ENCODE results near the gene CISTR.

DNA sequence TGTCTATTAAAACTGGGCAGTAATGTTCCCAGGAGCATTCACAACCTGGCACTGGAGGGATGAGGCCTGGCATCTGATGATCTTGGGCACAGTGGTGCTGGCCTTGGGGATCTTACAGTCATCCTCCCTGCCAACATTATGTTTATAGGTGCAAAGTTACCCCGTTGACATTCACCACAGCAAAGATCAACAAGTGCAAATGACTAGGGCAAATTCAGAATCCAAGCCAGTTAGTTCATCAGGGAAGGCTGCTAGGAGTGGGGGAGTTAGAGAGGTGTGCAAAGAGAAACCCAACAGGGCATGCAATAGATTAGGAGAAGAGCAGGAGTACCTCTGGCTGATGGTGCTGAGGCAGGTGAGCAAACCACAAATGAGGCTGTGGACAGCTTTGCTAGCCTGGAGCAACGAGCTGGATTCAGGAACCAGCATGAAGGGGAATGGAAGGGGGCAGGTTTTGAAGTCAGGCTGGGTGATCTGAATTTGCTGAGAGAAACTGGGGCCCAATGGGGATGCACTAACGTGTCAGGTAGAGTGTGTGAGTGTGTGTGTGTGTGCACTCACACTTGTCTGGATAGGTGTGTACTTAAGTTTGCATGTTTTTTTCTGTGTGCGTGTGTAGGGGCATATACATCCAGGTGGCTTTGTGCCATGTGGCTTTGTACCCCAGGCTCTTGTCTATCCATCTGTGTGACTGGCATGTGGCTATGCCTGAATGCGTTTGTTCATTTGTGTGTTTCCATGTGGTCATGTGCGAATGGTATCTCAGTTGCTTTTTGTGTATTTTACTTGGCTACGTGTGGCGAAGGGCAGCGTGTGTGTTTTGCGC lies 1.6 kb downstream of the CISTR start:
- TF ChIP-seq GATA3 (IDR thresholded peaks at IDR 0.05; ENCODE audit: low read depth, low read length) (no peak), GATA2 (IDR thresholded peaks at IDR 0.05; ENCODE audit: low read depth, low read length) (no peak)
